ENCODE data around the gene CEPT1. TPM values are rescaled to one million over a fixed set of nuclear protein-coding genes. Genes with fewer than 3 reads are reported as not detected.
A peak's percentile ranks its signal among the peaks of the same experiment; 100 is the strongest.

CEPT1 gene
- total and polyA plus RNA-seq, 2 donors (not counting 1 experiment from before 2014, with no cell fraction given), result 26.4 to 74.5 TPM

DNA sequence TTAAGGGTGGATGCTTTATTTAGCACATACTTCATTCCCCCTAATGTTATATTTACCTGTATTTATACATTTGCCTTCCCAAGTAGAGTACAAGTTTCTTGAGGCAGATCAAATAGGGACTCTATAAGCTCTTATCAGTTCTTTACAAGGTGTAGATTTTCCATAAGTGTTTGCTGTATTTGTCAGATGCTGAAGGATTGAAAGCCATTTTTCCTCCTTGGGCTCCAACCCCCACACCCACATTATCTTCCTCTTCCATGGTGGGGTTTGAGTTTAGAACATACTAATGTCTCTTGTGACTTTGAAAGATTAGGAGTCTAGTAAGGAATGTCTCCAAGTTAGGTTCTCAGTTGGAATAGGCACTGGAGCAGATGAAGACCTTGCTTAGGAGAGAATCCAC is 85.1 kb downstream of the CEPT1 start:
- TF ChIP-seq, protein P1, sequence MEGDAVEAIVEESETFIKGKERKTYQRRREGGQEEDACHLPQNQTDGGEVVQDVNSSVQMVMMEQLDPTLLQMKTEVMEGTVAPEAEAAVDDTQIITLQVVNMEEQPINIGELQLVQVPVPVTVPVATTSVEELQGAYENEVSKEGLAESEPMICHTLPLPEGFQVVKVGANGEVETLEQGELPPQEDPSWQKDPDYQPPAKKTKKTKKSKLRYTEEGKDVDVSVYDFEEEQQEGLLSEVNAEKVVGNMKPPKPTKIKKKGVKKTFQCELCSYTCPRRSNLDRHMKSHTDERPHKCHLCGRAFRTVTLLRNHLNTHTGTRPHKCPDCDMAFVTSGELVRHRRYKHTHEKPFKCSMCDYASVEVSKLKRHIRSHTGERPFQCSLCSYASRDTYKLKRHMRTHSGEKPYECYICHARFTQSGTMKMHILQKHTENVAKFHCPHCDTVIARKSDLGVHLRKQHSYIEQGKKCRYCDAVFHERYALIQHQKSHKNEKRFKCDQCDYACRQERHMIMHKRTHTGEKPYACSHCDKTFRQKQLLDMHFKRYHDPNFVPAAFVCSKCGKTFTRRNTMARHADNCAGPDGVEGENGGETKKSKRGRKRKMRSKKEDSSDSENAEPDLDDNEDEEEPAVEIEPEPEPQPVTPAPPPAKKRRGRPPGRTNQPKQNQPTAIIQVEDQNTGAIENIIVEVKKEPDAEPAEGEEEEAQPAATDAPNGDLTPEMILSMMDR (conservative IDR thresholded peaks at IDR 0.05 in 1 of 2, IDR thresholded peaks at IDR 0.05 in 1 of 2; ENCODE audit: low read depth in 1 of 2, low read length in 2 of 2), result no peak
- no peak for TF ChIP-seq EZH2 (IDR thresholded peaks at IDR 0.05; ENCODE audit: low read length, missing control alignments)
- H3K4me3 ChIP-seq (replicated peaks in 1 of 4; ENCODE audit: control extremely low read depth in 1 of 4, insufficient read depth in 1 of 4, low read depth in 3 of 4, low read length in 4 of 4), result no peak overlapping the region
- H4K20me1 ChIP-seq (ENCODE audit: control insufficient read depth, extremely low read depth, insufficient read depth, low read length), result no peaks in the 10 kb centered on the region
- H3K36me3 ChIP-seq (ENCODE audit: control insufficient read depth, insufficient read depth, low read length), result no peaks in the 10 kb centered on the region
- no peak overlapping the region for H3K9ac ChIP-seq (ENCODE audit: insufficient read depth, low read length)
- no peak overlapping the region for H3K27ac ChIP-seq (ENCODE audit: insufficient read depth, low read length)
- H3K27me3 ChIP-seq (ENCODE audit: control insufficient read depth, insufficient read depth, low read length), result no peaks in the 10 kb centered on the region
- H3K9me3 ChIP-seq (ENCODE audit: control insufficient read depth, insufficient read depth, low read depth, low read length), result no peaks in the 10 kb centered on the region
- DNase-seq (ENCODE audit: low read depth in 2 of 2), result no peak
- H3K4me2 ChIP-seq (ENCODE audit: extremely low read depth, insufficient read depth, low read length), result no peak overlapping the region
- H2AFZ ChIP-seq (ENCODE audit: low read length), result no peak overlapping the region
- H3K79me2 ChIP-seq (ENCODE audit: control insufficient read depth, insufficient read depth, low read length), result no peaks in the 10 kb centered on the region
- H3K4me1 ChIP-seq (ENCODE audit: control insufficient read depth, extremely low read depth, insufficient read depth, low read length), result no peaks in the 10 kb centered on the region

DNA sequence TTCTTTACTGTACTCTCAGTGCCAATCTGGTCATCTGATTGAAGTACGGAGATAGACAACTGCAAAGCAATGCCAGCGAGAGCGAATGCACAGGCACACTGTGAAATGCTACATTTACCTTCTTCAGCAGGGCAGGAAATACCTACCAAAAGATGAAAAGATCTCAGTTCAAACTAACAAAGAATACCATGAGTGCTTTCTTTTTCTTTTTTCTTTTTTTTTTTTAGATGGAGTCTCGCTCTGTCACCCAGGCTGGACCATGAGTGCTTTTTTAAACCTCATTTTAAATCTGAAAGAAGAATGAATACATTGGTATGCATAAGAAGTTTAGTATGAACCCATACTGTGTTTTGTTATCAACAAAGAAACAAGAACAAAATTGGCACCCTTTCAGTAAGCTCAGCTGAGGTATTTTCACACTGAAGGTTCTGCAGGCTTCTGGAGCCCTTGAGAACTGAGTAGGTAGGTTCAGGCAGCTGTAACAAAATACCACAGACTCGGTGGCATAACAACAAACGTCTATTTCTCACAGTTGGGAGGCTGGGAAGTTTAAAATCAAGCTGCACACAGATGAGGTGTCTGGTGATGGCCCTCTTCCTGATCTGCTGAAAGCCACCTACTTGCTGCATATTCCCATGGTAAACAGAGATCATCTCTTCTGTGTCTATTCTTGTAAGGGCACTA is 85.8 kb downstream of the CEPT1 start:
- peak in 1 of 2 donors; percentile 61 for DNase-seq (ENCODE audit: low read depth in 2 of 2)
- H3K27me3 ChIP-seq (ENCODE audit: control insufficient read depth, insufficient read depth, low read length), result no peaks in the 10 kb centered on the region
- H3K4me1 ChIP-seq (ENCODE audit: control insufficient read depth, extremely low read depth, insufficient read depth, low read length), result no peaks in the 10 kb centered on the region

DNA sequence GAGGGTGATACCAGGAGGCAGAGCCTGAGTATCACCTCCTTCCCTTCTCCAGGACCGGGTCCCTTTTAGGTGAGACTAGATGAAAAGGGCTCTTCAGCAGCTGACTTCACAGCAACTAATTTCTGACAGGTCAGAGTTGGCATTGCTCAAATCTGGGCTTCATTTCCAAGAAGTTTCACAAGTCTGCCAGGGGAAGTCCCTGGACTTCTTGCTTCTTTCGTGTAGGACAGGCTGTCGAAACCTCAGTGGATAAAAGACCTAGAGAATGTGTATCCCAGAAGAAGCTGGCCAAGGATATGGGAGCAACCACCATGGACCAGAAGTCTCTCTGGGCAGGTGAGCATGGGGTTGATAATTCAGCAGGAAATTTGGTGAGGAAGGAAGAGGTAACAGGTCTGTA is 87.4 kb downstream of the CEPT1 start, which contains the start of gene CHI3L2:
CHI3L2 (plus strand) TSS at position 280 of the 400 bp plus-strand sequence; CDS start at position 297, 17 bp downstream.
- DNase-seq (ENCODE audit: low read depth in 2 of 2), result peak; percentile 24 to 59
- no peaks in the 10 kb centered on the region for H3K9me3 ChIP-seq (ENCODE audit: control insufficient read depth, insufficient read depth, low read depth, low read length)
- no peaks in the 10 kb centered on the region for H4K20me1 ChIP-seq (ENCODE audit: control insufficient read depth, extremely low read depth, insufficient read depth, low read length)
- no peaks in the 10 kb centered on the region for H3K4me1 ChIP-seq (ENCODE audit: control insufficient read depth, extremely low read depth, insufficient read depth, low read length)
- H3K9ac ChIP-seq (ENCODE audit: insufficient read depth, low read length), result no peak within 1 kb of the TSS
- no peak within 1 kb of the TSS for H3K27ac ChIP-seq (ENCODE audit: insufficient read depth, low read length)
- H3K27me3 ChIP-seq (ENCODE audit: control insufficient read depth, insufficient read depth, low read length), result no peaks in the 10 kb centered on the region
- no peak within 1 kb of the TSS for H3K4me2 ChIP-seq (ENCODE audit: extremely low read depth, insufficient read depth, low read length)
- no peaks in the 10 kb centered on the region for H3K79me2 ChIP-seq (ENCODE audit: control insufficient read depth, insufficient read depth, low read length)
- H2AFZ ChIP-seq (ENCODE audit: low read length), result no peak within 1 kb of the TSS
- H3K36me3 ChIP-seq (ENCODE audit: control insufficient read depth, insufficient read depth, low read length), result no peaks in the 10 kb centered on the region
- no peak for TF ChIP-seq EZH2 (IDR thresholded peaks at IDR 0.05; ENCODE audit: low read length, missing control alignments)
- TF ChIP-seq, protein P1 (conservative IDR thresholded peaks at IDR 0.05 in 1 of 2, IDR thresholded peaks at IDR 0.05 in 1 of 2; ENCODE audit: low read depth in 1 of 2, low read length in 2 of 2), result no peak
- H3K4me3 ChIP-seq (replicated peaks in 1 of 4; ENCODE audit: control extremely low read depth in 1 of 4, insufficient read depth in 1 of 4, low read depth in 3 of 4, low read length in 4 of 4), result no peak within 1 kb of the TSS

More for the DNA sequence above, 85.8 kb downstream of the CEPT1 start:
- Histone ChIP-seq H3K79me2 (ENCODE audit: control insufficient read depth, insufficient read depth, low read length) (no peaks in the 10 kb centered on the region), H3K9ac (ENCODE audit: insufficient read depth, low read length) (no peak overlapping the region), H4K20me1 (ENCODE audit: control insufficient read depth, extremely low read depth, insufficient read depth, low read length) (no peaks in the 10 kb centered on the region), H3K4me3 (replicated peaks in 1 of 4; ENCODE audit: control extremely low read depth in 1 of 4, insufficient read depth in 1 of 4, low read depth in 3 of 4, low read length in 4 of 4) (no peak overlapping the region), H3K4me2 (ENCODE audit: extremely low read depth, insufficient read depth, low read length) (no peak overlapping the region), H3K27ac (ENCODE audit: insufficient read depth, low read length) (no peak overlapping the region), H2AFZ (ENCODE audit: low read length) (no peak overlapping the region), H3K9me3 (ENCODE audit: control insufficient read depth, insufficient read depth, low read depth, low read length) (no peaks in the 10 kb centered on the region), H3K36me3 (ENCODE audit: control insufficient read depth, insufficient read depth, low read length) (no peaks in the 10 kb centered on the region)
- TF ChIP-seq, protein P1 (conservative IDR thresholded peaks at IDR 0.05 in 1 of 2, IDR thresholded peaks at IDR 0.05 in 1 of 2; ENCODE audit: low read depth in 1 of 2, low read length in 2 of 2), result no peak
- TF ChIP-seq EZH2 (IDR thresholded peaks at IDR 0.05; ENCODE audit: low read length, missing control alignments), result no peak

Data from fibroblast of lung (primary cell).